ENCODE data around the gene NKIRAS2.

- TF ChIP-seq CTCF (IDR thresholded peaks at IDR 0.05; ENCODE audit: borderline replicate concordance, extremely low read depth, low read length, poor library complexity, severe bottlenecking) (no peak), EZH2 (IDR thresholded peaks at IDR 0.05; ENCODE audit: borderline replicate concordance, low read depth, low read length, severe bottlenecking) (no peak)
Observed at GRCh38 chr17:42068979-42069378, 49.1 kb downstream of the NKIRAS2 start.

Data from DND-41 (cell line).